ENCODE data around the gene NFIA. TPM values are rescaled to one million over a fixed set of nuclear protein-coding genes. Genes with fewer than 3 reads are reported as not detected.
A peak's percentile ranks its signal among the peaks of the same experiment; 100 is the strongest.
"Not testable (repeated sequence)": the region's sequence is repeated elsewhere in the genome, so short reads cannot be mapped to it uniquely, and the experiment has no call there.

NFIA gene
- polyA plus RNA-seq, 3 donors: 1.4 to 5.3 (median 2.4) TPM

- 100% methylated on average over 4 of the region's 5 CpGs for WGBS (ENCODE audit: insufficient coverage)
- peaks cover 0 to 2% (median 1%) of the 10 kb centered on the region in 3 donors for H3K27me3 Mint-ChIP-seq (ENCODE audit: low read depth in 3 of 3)
- H3K4me1 Mint-ChIP-seq: peaks cover 21% of the 10 kb centered on the region
- Histone ChIP-seq H3K79me2 (ENCODE audit: insufficient read depth, low read length) (no peaks in the 10 kb centered on the region), H3K4me3 (replicated peaks in 1 of 3; ENCODE audit: low read depth in 2 of 3, low read length in 3 of 3) (no peak overlapping the region), H3K36me3 (replicated peaks in 1 of 2; ENCODE audit: control insufficient read depth in 1 of 2, insufficient read depth in 2 of 2, low read length in 2 of 2) (no peaks in the 10 kb centered on the region), H3K4me2 (replicated peaks; ENCODE audit: extremely low read depth, low read length, poor library complexity, severe bottlenecking) (no peak overlapping the region), H3K4me1 (ENCODE audit: control insufficient read depth in 1 of 2, insufficient read depth in 2 of 2, low read length in 2 of 2) (peaks cover 12 to 17% of the 10 kb centered on the region in 2 donors), H4K20me1 (ENCODE audit: insufficient read depth, low read length) (no peaks in the 10 kb centered on the region), H2AFZ (ENCODE audit: insufficient read depth, low read depth, low read length, poor library complexity, severe bottlenecking) (no peak overlapping the region), H3K27ac (ENCODE audit: low read depth in 1 of 2, low read length in 2 of 2) (no peak overlapping the region), H3K9ac (ENCODE audit: insufficient read depth, low read length, poor library complexity, severe bottlenecking) (no peak overlapping the region), H3K9me3 (replicated peaks in 1 of 2; ENCODE audit: control insufficient read depth in 1 of 2, insufficient read depth in 1 of 2, low read length in 2 of 2) (no peaks in the 10 kb centered on the region), H3K27me3 (ENCODE audit: control insufficient read depth in 2 of 2, insufficient read depth in 2 of 2, low read length in 2 of 2) (no peaks in the 10 kb centered on the region)
- DNase-seq: no peak
- no peak overlapping the region for H3K27ac Mint-ChIP-seq
- H3K36me3 Mint-ChIP-seq: no peaks in the 10 kb centered on the region
- TF ChIP-seq CTCF (IDR thresholded peaks at IDR 0.05): no peak
- intact Hi-C loops (cut with micrococcal nuclease): loop anchor here in 1 of 2 donors (10.0 kb wide), 1 partner anchor 61 kb away; no protein-coding TSS in a partner anchor
- H3K4me3 Mint-ChIP-seq: no peak overlapping the region
- peaks cover 0 to 4% (median 0%) of the 10 kb centered on the region in 7 donors for H3K9me3 Mint-ChIP-seq
These were observed 8.5 kb upstream of the NFIA start for GRCh38 chr1:61073871-61074270.

- not testable (repeated sequence) for H3K36me3 Mint-ChIP-seq; H3K27ac ChIP-seq (ENCODE audit: low read depth in 1 of 2, low read length in 2 of 2); H3K27me3 ChIP-seq (ENCODE audit: control insufficient read depth in 2 of 2, insufficient read depth in 2 of 2, low read length in 2 of 2); H4K20me1 ChIP-seq (ENCODE audit: insufficient read depth, low read length); H3K9ac ChIP-seq (ENCODE audit: insufficient read depth, low read length, poor library complexity, severe bottlenecking); H3K4me2 ChIP-seq (replicated peaks; ENCODE audit: extremely low read depth, low read length, poor library complexity, severe bottlenecking); DNase-seq; H3K27me3 Mint-ChIP-seq (ENCODE audit: low read depth in 3 of 3); H3K79me2 ChIP-seq (ENCODE audit: insufficient read depth, low read length); H3K9me3 Mint-ChIP-seq; H3K9me3 ChIP-seq (replicated peaks in 1 of 2; ENCODE audit: control insufficient read depth in 1 of 2, insufficient read depth in 1 of 2, low read length in 2 of 2); H3K36me3 ChIP-seq (replicated peaks in 1 of 2; ENCODE audit: control insufficient read depth in 1 of 2, insufficient read depth in 2 of 2, low read length in 2 of 2); H3K4me3 Mint-ChIP-seq; H3K4me3 ChIP-seq (replicated peaks in 1 of 3; ENCODE audit: low read depth in 2 of 3, low read length in 3 of 3)
- Mint-ChIP-seq H3K27ac (peak overlapping the region in 1 of 7 donors; percentile 6), H3K4me1 (peaks cover 39% of the 10 kb centered on the region)
- intact Hi-C loops (cut with micrococcal nuclease): loop anchor here in 1 of 2 donors (10.0 kb wide), 1 partner anchor 59 kb away; no protein-coding TSS in a partner anchor
- Histone ChIP-seq H3K4me1 (ENCODE audit: control insufficient read depth in 1 of 2, insufficient read depth in 2 of 2, low read length in 2 of 2) (peaks cover 31 to 37% of the 10 kb centered on the region in 2 donors), H2AFZ (ENCODE audit: insufficient read depth, low read depth, low read length, poor library complexity, severe bottlenecking) (peak overlapping the region; percentile 81)
- 86% methylated on average over 13 of the region's 16 CpGs for WGBS (ENCODE audit: insufficient coverage)
These were observed 6.5 kb upstream of the NFIA start for GRCh38 chr1:61075833-61076232.
